Prostate gland (tissue), 2 donors: ENCODE measurements around the gene KIAA1671.

Source experiments
- POLR2A ChIP-seq: fragments of 450-650 bp; IDR thresholded peaks from one replicate; pipeline ENCODE4 v1.6.1; 2016; ENCODE audit warnings: antibody characterized with exemption, mild to moderate bottlenecking
- POLR2AphosphoS5 ChIP-seq: sonication (generic); formaldehyde crosslinking; IDR thresholded peaks from one replicate; pipeline ENCODE4 v1.6.1; 2017; ENCODE audit warnings: antibody characterized with exemption
- TF ChIP-seq, protein P1 (sequence below), 4 experiments: fragments of 200-600 bp in 2 of 4; fragments of 450-650 bp in 2 of 4; sonication (generic) in 2 of 4; IDR thresholded peaks; 1 replicate in 3 of 4; 2 replicates in 1 of 4; pipeline ENCODE4 v1.5.1; 2016 to 2019; ENCODE audit warnings: antibody characterized with exemption in 4 of 4, mild to moderate bottlenecking in 2 of 4, moderate library complexity in 2 of 4

DNA sequence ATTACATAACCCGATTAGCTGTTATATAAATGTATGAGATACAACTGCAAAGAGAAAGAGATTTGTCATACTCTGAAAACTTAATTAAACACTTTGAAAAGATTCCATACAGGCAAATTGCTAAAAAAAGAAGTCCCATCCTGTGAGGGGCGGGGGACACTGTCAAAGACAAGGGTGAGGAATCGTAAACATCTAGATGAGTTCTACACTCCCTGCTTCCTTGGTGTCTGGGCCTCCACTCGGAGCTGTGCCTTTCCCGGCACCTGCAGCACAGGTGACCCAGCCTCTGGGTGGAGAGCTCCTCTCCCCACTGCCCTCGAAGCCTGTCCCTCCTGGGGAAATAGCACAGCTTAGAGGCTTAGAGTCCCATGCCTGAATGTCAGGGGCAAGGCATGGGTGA lies 177.9 kb downstream of the KIAA1671 start:
- TF ChIP-seq, protein P1, sequence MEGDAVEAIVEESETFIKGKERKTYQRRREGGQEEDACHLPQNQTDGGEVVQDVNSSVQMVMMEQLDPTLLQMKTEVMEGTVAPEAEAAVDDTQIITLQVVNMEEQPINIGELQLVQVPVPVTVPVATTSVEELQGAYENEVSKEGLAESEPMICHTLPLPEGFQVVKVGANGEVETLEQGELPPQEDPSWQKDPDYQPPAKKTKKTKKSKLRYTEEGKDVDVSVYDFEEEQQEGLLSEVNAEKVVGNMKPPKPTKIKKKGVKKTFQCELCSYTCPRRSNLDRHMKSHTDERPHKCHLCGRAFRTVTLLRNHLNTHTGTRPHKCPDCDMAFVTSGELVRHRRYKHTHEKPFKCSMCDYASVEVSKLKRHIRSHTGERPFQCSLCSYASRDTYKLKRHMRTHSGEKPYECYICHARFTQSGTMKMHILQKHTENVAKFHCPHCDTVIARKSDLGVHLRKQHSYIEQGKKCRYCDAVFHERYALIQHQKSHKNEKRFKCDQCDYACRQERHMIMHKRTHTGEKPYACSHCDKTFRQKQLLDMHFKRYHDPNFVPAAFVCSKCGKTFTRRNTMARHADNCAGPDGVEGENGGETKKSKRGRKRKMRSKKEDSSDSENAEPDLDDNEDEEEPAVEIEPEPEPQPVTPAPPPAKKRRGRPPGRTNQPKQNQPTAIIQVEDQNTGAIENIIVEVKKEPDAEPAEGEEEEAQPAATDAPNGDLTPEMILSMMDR (IDR thresholded peaks at IDR 0.05): no peak
- TF ChIP-seq POLR2A (no peak), POLR2AphosphoS5 (no peak)
